ENCODE measurements around the gene RGS9.

The RGS9 gene

GRCh38 chr17:65246252-65246651 lies 109.1 kb downstream of the RGS9 start:
- no peak for DNase-seq (ENCODE audit: low read depth in 2 of 2, low spot score in 1 of 2)

GRCh38 chr17:65249774-65250173 lies 112.6 kb downstream of the RGS9 start:
- DNase-seq (ENCODE audit: low read depth in 2 of 2, low spot score in 1 of 2), result no peak

- DNase-seq (ENCODE audit: low read depth in 2 of 2, low spot score in 1 of 2), result no peak
Observed at GRCh38 chr17:65254166-65254565, 117.0 kb downstream of the RGS9 start.

- DNase-seq (ENCODE audit: low read depth in 2 of 2, low spot score in 1 of 2), result no peak
Observed at GRCh38 chr17:65259281-65259680, 122.1 kb downstream of the RGS9 start.

DNA sequence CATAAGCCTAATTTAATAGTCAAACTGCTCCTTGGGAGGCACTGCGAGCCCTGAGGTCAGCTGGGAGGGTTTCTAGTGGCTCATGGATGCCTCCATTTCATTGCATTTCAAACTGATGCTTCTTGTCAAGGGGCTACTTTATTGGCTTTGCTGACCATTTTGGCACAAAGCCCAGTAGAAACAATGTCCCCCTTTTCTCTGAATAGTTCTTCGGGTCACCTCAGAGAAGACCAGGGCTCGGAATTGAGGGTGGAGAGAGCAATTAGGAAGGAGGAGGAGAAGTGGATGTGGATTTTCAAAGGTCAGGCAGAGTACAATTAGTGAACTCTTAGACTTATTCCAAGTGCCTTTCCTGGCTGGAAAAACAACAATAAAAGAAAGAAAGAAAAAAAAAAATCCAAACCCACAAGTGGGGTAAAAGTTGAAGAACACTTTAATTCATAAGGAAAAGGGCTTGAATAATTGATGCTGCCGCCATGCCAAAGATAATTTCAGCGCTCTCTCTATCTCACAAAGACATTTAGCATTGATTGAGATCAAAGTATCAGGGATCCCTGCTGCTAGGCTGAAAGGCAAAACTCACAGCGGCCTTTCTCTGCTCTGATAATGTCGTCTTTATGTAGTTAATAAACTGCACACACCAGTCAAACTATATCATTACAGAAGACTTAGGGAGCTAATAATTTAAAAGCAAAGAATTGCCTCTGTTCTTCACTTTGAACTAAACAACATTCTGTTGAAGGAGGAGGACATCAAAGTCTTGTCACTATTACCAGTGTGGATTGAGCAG lies 122.7 kb downstream of the RGS9 start:
- no peak for DNase-seq (ENCODE audit: low read depth in 2 of 2, low spot score in 1 of 2)

DNA sequence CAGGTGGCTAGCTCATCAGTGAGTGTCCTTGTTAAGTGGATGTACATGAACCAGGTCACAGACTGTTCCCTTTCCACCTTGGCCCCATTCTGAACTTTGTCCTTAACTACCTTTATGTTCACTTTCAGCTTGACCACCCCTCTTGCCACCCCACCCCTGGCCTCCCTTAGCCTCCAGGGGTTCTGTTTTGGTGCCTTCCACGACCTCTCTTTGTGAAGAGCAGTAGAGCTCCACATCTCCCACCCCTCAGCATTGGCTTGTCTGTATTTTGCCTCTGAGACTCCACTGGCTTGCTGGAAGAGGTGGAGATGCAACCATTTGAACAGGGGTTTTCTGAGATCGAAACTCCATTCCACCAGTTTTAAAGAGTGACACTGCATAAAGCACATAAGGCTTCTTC lies 123.5 kb downstream of the RGS9 start:
- no peak for DNase-seq (ENCODE audit: low read depth in 2 of 2, low spot score in 1 of 2)

GRCh38 chr17:65261152-65261551 lies 124.0 kb downstream of the RGS9 start:
- no peak for DNase-seq (ENCODE audit: low read depth in 2 of 2, low spot score in 1 of 2)

DNA sequence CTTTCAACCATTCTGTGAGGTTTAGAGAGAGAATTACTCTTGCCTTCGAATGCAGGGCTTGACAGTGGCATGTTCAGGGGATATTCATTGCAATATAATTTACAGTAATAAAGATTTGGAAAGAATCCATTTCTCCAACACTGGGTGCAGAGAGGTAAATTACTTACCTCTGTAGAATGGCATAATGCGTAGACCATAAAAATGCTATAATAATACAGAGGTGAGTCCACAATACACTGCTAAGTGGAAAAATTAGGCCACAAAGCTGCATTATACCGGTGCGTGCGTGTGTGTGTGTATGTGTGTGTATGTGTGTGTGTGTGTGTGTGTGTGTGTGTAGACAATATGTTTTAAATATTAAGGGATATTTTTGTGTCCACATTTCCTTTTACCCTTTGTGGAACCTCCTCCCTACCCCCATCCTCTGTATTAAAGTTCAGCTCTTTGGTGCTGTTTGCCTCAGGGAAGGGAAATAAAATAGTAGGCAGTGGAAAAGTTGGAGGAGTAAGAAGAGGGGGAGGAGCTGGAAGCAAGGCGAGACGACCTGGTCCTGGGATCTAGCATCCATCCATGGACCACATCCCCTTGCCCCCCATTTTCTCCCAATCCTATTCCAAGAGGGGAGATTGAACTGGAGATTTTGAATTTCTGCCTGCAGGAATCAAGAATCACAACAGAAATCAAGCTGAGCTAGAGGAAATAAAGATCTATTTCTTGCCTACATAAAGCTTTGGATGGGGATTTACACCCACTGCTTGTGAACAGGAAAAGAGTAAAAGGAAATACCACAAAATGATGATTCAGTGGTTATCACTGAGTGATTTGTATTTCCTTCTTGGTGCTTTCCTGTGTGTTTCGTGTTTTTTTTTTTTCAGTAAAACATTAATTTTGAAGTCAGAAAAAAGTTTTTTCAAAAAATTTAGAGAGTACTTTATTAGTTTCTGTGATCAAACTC lies 124.8 kb downstream of the RGS9 start:
- DNase-seq (ENCODE audit: low read depth in 2 of 2, low spot score in 1 of 2), result no peak

GRCh38 chr17:65265276-65265675 lies 128.1 kb downstream of the RGS9 start:
- DNase-seq (ENCODE audit: low read depth in 2 of 2, low spot score in 1 of 2), result no peak

- no peak for DNase-seq (ENCODE audit: low read depth in 2 of 2, low spot score in 1 of 2)
Observed at GRCh38 chr17:65268832-65269231, 131.7 kb downstream of the RGS9 start.

DNA sequence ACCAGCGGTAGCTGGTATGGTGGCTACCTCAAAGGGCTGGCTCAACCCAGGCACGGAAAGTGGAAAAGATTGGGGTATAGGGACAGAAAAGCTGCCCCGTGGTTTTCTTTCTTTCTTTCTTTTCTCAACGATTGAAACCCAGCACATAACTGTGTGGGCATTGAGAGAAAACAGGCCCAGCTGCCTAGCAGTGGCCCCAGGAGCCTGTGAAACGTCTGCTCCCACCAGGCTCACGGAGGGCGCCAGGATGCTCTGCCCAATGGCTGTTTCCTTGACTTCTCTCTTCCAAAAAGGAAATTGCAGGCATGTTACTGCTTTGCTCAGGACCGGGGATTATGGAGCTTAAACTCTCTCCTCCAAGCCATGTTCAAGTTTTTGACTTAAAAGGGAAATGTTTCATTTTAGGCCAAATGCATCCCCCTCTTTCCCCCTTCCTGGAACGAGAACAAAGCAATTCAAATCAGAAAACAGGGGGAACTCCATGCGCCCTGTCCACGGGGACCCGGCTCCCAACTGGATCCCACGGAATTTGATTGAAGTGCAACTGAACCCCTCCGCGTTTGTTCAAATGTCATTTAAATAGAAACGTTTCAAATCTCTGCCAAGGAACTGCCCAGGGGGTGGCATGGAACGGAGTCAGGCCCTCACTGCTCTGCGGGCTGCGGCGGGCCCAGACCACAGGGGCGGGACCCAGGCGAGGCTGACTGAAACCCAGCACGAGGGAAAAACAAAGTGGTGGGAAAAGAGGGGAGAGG lies 133.5 kb downstream of the RGS9 start:
- no peak for DNase-seq (ENCODE audit: low read depth in 2 of 2, low spot score in 1 of 2)

DNA sequence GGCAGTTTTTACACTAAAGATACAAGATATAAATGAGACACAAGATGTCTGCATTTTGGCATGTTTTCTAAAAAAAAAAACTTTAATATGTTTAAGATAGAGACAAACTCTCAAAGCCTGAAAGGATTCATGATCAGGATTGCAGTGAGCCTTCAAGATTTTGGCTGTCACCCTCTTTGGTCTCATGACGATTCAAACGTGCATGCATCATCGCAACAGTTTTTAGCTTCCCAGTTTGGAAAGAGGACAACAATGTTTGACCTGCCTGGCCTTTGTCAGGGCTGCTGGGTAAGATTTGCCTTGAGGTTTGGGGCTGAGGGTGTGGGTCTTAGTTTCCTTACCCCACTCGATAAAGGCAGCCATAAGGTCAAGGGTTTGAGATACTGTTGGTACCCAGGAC lies 134.1 kb downstream of the RGS9 start:
- DNase-seq (ENCODE audit: low read depth in 2 of 2, low spot score in 1 of 2), result no peak

Measured in stimulated activated CD8-positive, alpha-beta memory T cell treated with anti-CD3 and anti-CD28 coated beads, Interleukin-4, amount 100 ng/mL, for 1 hour (primary cell).